IMR-90 (cell line): ENCODE data around the gene B4GALT5.

Source experiments
- CEBPB ChIP-seq: IDR thresholded peaks from 2 replicates; pipeline ENCODE4 v1.6.1; 2012; ENCODE audit warnings: low read depth, low read length, improper control_type of control experiment
- CTCF ChIP-seq: conservative IDR thresholded peaks from 2 replicates; pipeline ENCODE4 v1.5.1; 2012; ENCODE audit warnings: mild to moderate bottlenecking, low read depth, low read length, improper control_type of control experiment
- POLR2A ChIP-seq: IDR thresholded peaks from 2 replicates; pipeline ENCODE4 v1.6.1; 2012; ENCODE audit warnings: mild to moderate bottlenecking, low read depth, low read length

DNA sequence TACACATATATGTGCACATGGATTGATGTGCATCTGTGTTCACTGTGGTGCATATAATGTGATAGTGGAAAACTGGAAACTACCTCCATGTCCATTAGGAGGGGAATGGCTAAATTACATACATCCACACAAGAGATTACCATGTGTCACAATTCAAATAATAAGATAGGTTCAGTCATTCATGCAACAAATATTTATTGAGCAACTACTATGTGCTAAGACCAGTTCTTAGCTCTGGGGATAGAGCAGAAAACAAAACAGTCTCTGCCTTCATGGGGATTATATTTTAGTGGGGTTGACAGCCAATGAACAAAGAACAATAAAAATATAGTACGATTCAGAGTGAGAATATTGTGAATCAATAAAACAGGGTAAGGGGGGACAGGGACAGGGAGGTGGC lies 84.1 kb downstream of the B4GALT5 start:
- TF ChIP-seq CTCF (no peak), POLR2A (no peak), CEBPB (no peak)
